ENCODE data around the gene EHHADH.
"Not testable (repeated sequence)": the region's sequence is repeated elsewhere in the genome, so short reads cannot be mapped to it uniquely, and the experiment has no call there.

EHHADH gene

GRCh38 chr3:185253645-185254410, at the start of gene EHHADH:
TSS of gene EHHADH (minus strand) at chr3:185254049. CDS start at chr3:185254022, 27 bp downstream.
- peak; percentile 28 for DNase-seq

GRCh38 chr3:185299918-185300426, 46.1 kb upstream of the EHHADH start:
- not testable (repeated sequence) for DNase-seq

- DNase-seq = no peak
These were observed 44.0 kb upstream of the EHHADH start for GRCh38 chr3:185297867-185298266.

- DNase-seq = no peak
These were observed 38.4 kb upstream of the EHHADH start for GRCh38 chr3:185292238-185292637.

GRCh38 chr3:185290266-185290665, 36.4 kb upstream of the EHHADH start:
- no peak for DNase-seq

GRCh38 chr3:185283374-185283935, 29.6 kb upstream of the EHHADH start:
- no peak for DNase-seq

- DNase-seq = peak; percentile 83
These were observed 29.0 kb upstream of the EHHADH start for GRCh38 chr3:185282696-185283373.

- no peak for DNase-seq
These were observed 26.9 kb upstream of the EHHADH start for GRCh38 chr3:185280572-185281365.

GRCh38 chr3:185279587-185280138, 25.8 kb upstream of the EHHADH start:
- no peak for DNase-seq

- DNase-seq = no peak
These were observed 22.6 kb upstream of the EHHADH start for GRCh38 chr3:185276415-185276814.

- no peak for DNase-seq
These were observed 18.2 kb upstream of the EHHADH start for GRCh38 chr3:185272033-185272432.

- DNase-seq = no peak
These were observed 17.1 kb upstream of the EHHADH start for GRCh38 chr3:185270956-185271332.

GRCh38 chr3:185270262-185270955, 16.6 kb upstream of the EHHADH start:
- peak; percentile 97 for DNase-seq

GRCh38 chr3:185268194-185268962, 14.5 kb upstream of the EHHADH start:
- DNase-seq = no peak

GRCh38 chr3:185267193-185267592, 13.3 kb upstream of the EHHADH start:
- no peak for DNase-seq

- no peak for DNase-seq
These were observed 11.2 kb upstream of the EHHADH start for GRCh38 chr3:185264849-185265553.

GRCh38 chr3:185263423-185263822, 9.6 kb upstream of the EHHADH start:
- no peak for DNase-seq

- DNase-seq = no peak
These were observed 3.5 kb upstream of the EHHADH start for GRCh38 chr3:185257334-185257733.

- no peak for DNase-seq
These were observed 950 bp upstream of the EHHADH start for GRCh38 chr3:185254799-185255198.

GRCh38 chr3:185253133-185253532, 716 bp downstream of the EHHADH start:
- not testable (repeated sequence) for DNase-seq

GRCh38 chr3:185251272-185251671, 2.6 kb downstream of the EHHADH start:
- DNase-seq = no peak
